ENCODE measurements around the gene GIN1. TPM values are rescaled to one million over a fixed set of nuclear protein-coding genes. Genes with fewer than 3 reads are reported as not detected.

The GIN1 gene
- total and polyA plus RNA-seq, 4 experiments from 2014 or later = 10.0 to 15.2 (median 12.5) TPM

GRCh38 chr5:103127292-103127817 lies 7.4 kb upstream of the GIN1 start:
- peaks cover 18% of the 10 kb centered on the region for H3K4me1 ChIP-seq (ENCODE audit: insufficient read depth, low read length)
- Mint-ChIP-seq H3K9me3 (no peaks in the 10 kb centered on the region), H3K4me3 (no peak overlapping the region), H3K36me3 (peaks cover 16 to 21% of the 10 kb centered on the region in 2 donors), H3K27me3 (no peaks in the 10 kb centered on the region), H3K4me1 (peaks cover 35 to 61% (median 48%) of the 10 kb centered on the region in 4 donors), H3K27ac (no peak overlapping the region)
- DNase-seq = no peak
- no peaks in the 10 kb centered on the region for H3K36me3 ChIP-seq (ENCODE audit: insufficient read depth, low read length)
- H3K9me3 ChIP-seq (ENCODE audit: control insufficient read depth in 1 of 2, low read length in 2 of 2) = no peaks in the 10 kb centered on the region
- H3K4me3 ChIP-seq (ENCODE audit: low read length in 2 of 2) = no peak overlapping the region
- ChIA-PET CTCF (ENCODE audit: partially characterized antibody) (interaction anchor here (0.6 to 1.0 kb wide), 2 partner anchors 12 to 88 kb away, joined by 4 read pairs; no protein-coding TSS in a partner anchor), POLR2A (ENCODE audit: partially characterized antibody) (interaction anchor here (1.6 kb wide), 1 partner anchor 7 kb away, joined by 7 read pairs; the partner anchor contains the start of genes GIN1 and PPIP5K2)
- intact Hi-C loops (cut with micrococcal nuclease) = no loop called here
- H3K27ac ChIP-seq (ENCODE audit: low read depth, low read length) = no peak overlapping the region
- H3K27me3 ChIP-seq (ENCODE audit: insufficient read depth, low read length) = no peaks in the 10 kb centered on the region

GRCh38 chr5:103126557-103126956 lies 6.6 kb upstream of the GIN1 start:
- Mint-ChIP-seq H3K4me3 (peak overlapping the region in 2 of 8 donors; percentile 2 to 45), H3K27me3 (no peaks in the 10 kb centered on the region), H3K36me3 (peaks cover 13 to 21% of the 10 kb centered on the region in 2 donors), H3K27ac (no peak overlapping the region), H3K4me1 (peaks cover 39 to 65% (median 50%) of the 10 kb centered on the region in 4 donors), H3K9me3 (no peaks in the 10 kb centered on the region)
- CTCF ChIA-PET (ENCODE audit: partially characterized antibody) = interaction anchor here (1.0 to 1.8 kb wide), 2 partner anchors 13 kb away, joined by 4 to 5 read pairs; no protein-coding TSS in a partner anchor
- intact Hi-C loops (cut with micrococcal nuclease) = no loop called here
- no peak overlapping the region for H3K27ac ChIP-seq (ENCODE audit: low read depth, low read length)
- no peak for DNase-seq
- H3K4me3 ChIP-seq (ENCODE audit: low read length in 2 of 2) = no peak overlapping the region
- POLR2A ChIA-PET (ENCODE audit: partially characterized antibody) = no interaction called here
- H3K9me3 ChIP-seq (ENCODE audit: control insufficient read depth in 1 of 2, low read length in 2 of 2) = no peaks in the 10 kb centered on the region
- H3K4me1 ChIP-seq (ENCODE audit: insufficient read depth, low read length) = peaks cover 26% of the 10 kb centered on the region
- no peaks in the 10 kb centered on the region for H3K36me3 ChIP-seq (ENCODE audit: insufficient read depth, low read length)
- no peaks in the 10 kb centered on the region for H3K27me3 ChIP-seq (ENCODE audit: insufficient read depth, low read length)

GRCh38 chr5:103122242-103122641 lies 2.3 kb upstream of the GIN1 start:
- POLR2A ChIA-PET (ENCODE audit: partially characterized antibody) = no interaction called here
- H3K36me3 Mint-ChIP-seq = peaks cover 7 to 19% of the 10 kb centered on the region in 2 donors
- H3K36me3 ChIP-seq (ENCODE audit: insufficient read depth, low read length) = no peaks in the 10 kb centered on the region
- intact Hi-C loops (cut with micrococcal nuclease) = no loop called here
- H3K27me3 ChIP-seq (ENCODE audit: insufficient read depth, low read length) = no peaks in the 10 kb centered on the region
- no peaks in the 10 kb centered on the region for H3K9me3 ChIP-seq (ENCODE audit: control insufficient read depth in 1 of 2, low read length in 2 of 2)
- no peaks in the 10 kb centered on the region for H3K9me3 Mint-ChIP-seq
- H3K27ac ChIP-seq (ENCODE audit: low read depth, low read length) = no peak overlapping the region
- H3K4me1 ChIP-seq (ENCODE audit: insufficient read depth, low read length) = peaks cover 48% of the 10 kb centered on the region
- no peaks in the 10 kb centered on the region for H3K27me3 Mint-ChIP-seq
- CTCF ChIA-PET (ENCODE audit: partially characterized antibody) = no interaction called here
- H3K4me3 Mint-ChIP-seq = peak overlapping the region in 5 of 8 donors; percentile 26 to 99 (median 97)
- H3K4me1 Mint-ChIP-seq = peaks cover 40 to 74% (median 57%) of the 10 kb centered on the region in 4 donors
- no peak for DNase-seq
- no peak overlapping the region for H3K4me3 ChIP-seq (ENCODE audit: low read length in 2 of 2)
- no peak overlapping the region for H3K27ac Mint-ChIP-seq

GRCh38 chr5:103120607-103121200 lies 766 bp upstream of the GIN1 start:
- Histone ChIP-seq H3K27ac (ENCODE audit: low read depth, low read length) (peak overlapping the region; percentile 81), H3K9me3 (ENCODE audit: control insufficient read depth in 1 of 2, low read length in 2 of 2) (no peaks in the 10 kb centered on the region), H3K27me3 (ENCODE audit: insufficient read depth, low read length) (no peaks in the 10 kb centered on the region), H3K4me1 (ENCODE audit: insufficient read depth, low read length) (peaks cover 47% of the 10 kb centered on the region), H3K36me3 (ENCODE audit: insufficient read depth, low read length) (no peaks in the 10 kb centered on the region), H3K4me3 (ENCODE audit: low read length in 2 of 2) (peak overlapping the region; percentile 92 to 99)
- intact Hi-C loops (cut with micrococcal nuclease) = loop anchor here (1.0 kb wide), 2 partner anchors 138 to 365 kb away; partner anchors contain the start of genes MACIR and PAM
- H3K36me3 Mint-ChIP-seq = peaks cover 7 to 17% of the 10 kb centered on the region in 2 donors
- peaks cover 33 to 63% (median 49%) of the 10 kb centered on the region in 4 donors for H3K4me1 Mint-ChIP-seq
- H3K27ac Mint-ChIP-seq = peak overlapping the region; percentile 94 to 100 (median 99)
- no peaks in the 10 kb centered on the region for H3K27me3 Mint-ChIP-seq
- CTCF ChIA-PET (ENCODE audit: partially characterized antibody) = interaction anchor here (1.0 to 2.5 kb wide), 7 partner anchors 8 to 440 kb away, joined by 3 to 9 read pairs (median 6); partner anchors contain the start of gene MACIR
- POLR2A ChIA-PET (ENCODE audit: partially characterized antibody) = interaction anchor here (0.9 to 2.8 kb wide), 12 partner anchors 8 to 365 kb away, joined by 3 to 46 read pairs (median 6); partner anchors contain the start of genes MACIR and PAM
- H3K4me3 Mint-ChIP-seq = peak overlapping the region; percentile 91 to 100 (median 98)
- peak in 1 of 5 donors; percentile 7 for DNase-seq
- H3K9me3 Mint-ChIP-seq = no peaks in the 10 kb centered on the region

- H3K36me3 Mint-ChIP-seq = peaks cover 7 to 15% of the 10 kb centered on the region in 2 donors
- intact Hi-C loops (cut with micrococcal nuclease) = no loop called here
- H3K4me3 ChIP-seq (ENCODE audit: low read length in 2 of 2) = peak overlapping the region; percentile 92 to 96
- ChIA-PET POLR2A (ENCODE audit: partially characterized antibody) (interaction anchor here (0.5 to 2.8 kb wide), 14 partner anchors 8 to 965 kb away, joined by 3 to 46 read pairs (median 5); partner anchors contain the start of genes MACIR and PAM), CTCF (ENCODE audit: partially characterized antibody) (interaction anchor here (0.8 to 2.5 kb wide), 4 partner anchors 10 to 362 kb away, joined by 3 to 9 read pairs (median 7); partner anchors contain the start of gene MACIR)
- H3K27ac Mint-ChIP-seq = peak overlapping the region; percentile 94 to 100 (median 99)
- no peaks in the 10 kb centered on the region for H3K9me3 ChIP-seq (ENCODE audit: control insufficient read depth in 1 of 2, low read length in 2 of 2)
- peaks cover 47% of the 10 kb centered on the region for H3K4me1 ChIP-seq (ENCODE audit: insufficient read depth, low read length)
- H3K36me3 ChIP-seq (ENCODE audit: insufficient read depth, low read length) = no peaks in the 10 kb centered on the region
- H3K4me1 Mint-ChIP-seq = peaks cover 28 to 64% (median 44%) of the 10 kb centered on the region in 4 donors
- H3K4me3 Mint-ChIP-seq = peak overlapping the region; percentile 91 to 100 (median 98)
- no peaks in the 10 kb centered on the region for H3K27me3 ChIP-seq (ENCODE audit: insufficient read depth, low read length)
- no peaks in the 10 kb centered on the region for H3K27me3 Mint-ChIP-seq
- H3K9me3 Mint-ChIP-seq = no peaks in the 10 kb centered on the region
- no peak for DNase-seq
- H3K27ac ChIP-seq (ENCODE audit: low read depth, low read length) = peak overlapping the region; percentile 81
Measured at GRCh38 chr5:103119070-103119764, 721 bp downstream of the GIN1 start.

- POLR2A ChIA-PET (ENCODE audit: partially characterized antibody) = no interaction called here
- H3K4me3 Mint-ChIP-seq = no peak overlapping the region
- Histone ChIP-seq H3K4me3 (ENCODE audit: low read length in 2 of 2) (no peak overlapping the region), H3K4me1 (ENCODE audit: insufficient read depth, low read length) (peaks cover 48% of the 10 kb centered on the region), H3K36me3 (ENCODE audit: insufficient read depth, low read length) (no peaks in the 10 kb centered on the region), H3K27ac (ENCODE audit: low read depth, low read length) (no peak overlapping the region), H3K27me3 (ENCODE audit: insufficient read depth, low read length) (no peaks in the 10 kb centered on the region), H3K9me3 (ENCODE audit: control insufficient read depth in 1 of 2, low read length in 2 of 2) (no peaks in the 10 kb centered on the region)
- no peaks in the 10 kb centered on the region for H3K9me3 Mint-ChIP-seq
- H3K36me3 Mint-ChIP-seq = peaks cover under 1 to 15% of the 10 kb centered on the region in 2 donors
- intact Hi-C loops (cut with micrococcal nuclease) = no loop called here
- no peaks in the 10 kb centered on the region for H3K27me3 Mint-ChIP-seq
- CTCF ChIA-PET (ENCODE audit: partially characterized antibody) = no interaction called here
- no peak for DNase-seq
- H3K4me1 Mint-ChIP-seq = peaks cover 29 to 62% (median 45%) of the 10 kb centered on the region in 4 donors
- H3K27ac Mint-ChIP-seq = no peak overlapping the region
Measured at GRCh38 chr5:103117471-103117991, 2.4 kb downstream of the GIN1 start.

Measured in CD4-positive, alpha-beta memory T cell (primary cell).